ENCODE results near the gene CCL7.

Gene CCL7

DNA sequence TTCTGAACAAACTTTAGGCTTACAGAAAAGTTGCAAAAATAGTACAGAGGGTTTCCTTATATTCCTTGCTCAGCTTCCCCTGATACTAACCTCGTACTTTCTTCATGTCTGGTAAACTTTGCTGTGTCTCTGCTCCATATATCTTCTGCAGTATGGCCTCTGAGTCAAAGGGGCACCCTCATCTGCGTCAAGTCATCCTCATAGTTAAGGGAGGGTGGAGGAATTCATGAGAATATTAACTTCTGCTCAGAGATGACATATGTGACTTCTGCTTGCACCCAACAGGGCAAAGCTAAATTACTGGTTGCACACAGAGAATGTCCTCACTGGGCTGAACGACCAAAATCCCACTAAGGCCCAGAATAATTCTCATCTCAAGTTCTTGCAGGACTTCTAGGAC is 4.3 kb upstream of the CCL7 start:
- TF ChIP-seq SIN3A (IDR thresholded peaks at IDR 0.05; ENCODE audit: borderline replicate concordance, insufficient read depth, low read length) = no peak
- no peak for TF ChIP-seq TAF1 (IDR thresholded peaks at IDR 0.05; ENCODE audit: borderline replicate concordance, insufficient read depth, low read length)
- TF ChIP-seq POLR2AphosphoS5 (IDR thresholded peaks at IDR 0.05; ENCODE audit: low read depth, low read length) = no peak
- TF ChIP-seq REST (IDR thresholded peaks at IDR 0.05; ENCODE audit: insufficient read depth in 1 of 2, low read depth in 2 of 2, low read length in 2 of 2) = no peak
- TF ChIP-seq FOXP2 (optimal IDR thresholded peaks at IDR 0.05; ENCODE audit: borderline replicate concordance, extremely low read depth, extremely low read length, insufficient read depth) = no peak

GRCh38 chr17:34275881-34276280 is 5.9 kb downstream of the CCL7 start:
- TF ChIP-seq REST (IDR thresholded peaks at IDR 0.05; ENCODE audit: insufficient read depth in 1 of 2, low read depth in 2 of 2, low read length in 2 of 2) (no peak), TAF1 (IDR thresholded peaks at IDR 0.05; ENCODE audit: borderline replicate concordance, insufficient read depth, low read length) (no peak), SIN3A (IDR thresholded peaks at IDR 0.05; ENCODE audit: borderline replicate concordance, insufficient read depth, low read length) (peak; percentile 69; the same call in 1 of the 2 replicates), POLR2AphosphoS5 (IDR thresholded peaks at IDR 0.05; ENCODE audit: low read depth, low read length) (no peak), FOXP2 (optimal IDR thresholded peaks at IDR 0.05; ENCODE audit: borderline replicate concordance, extremely low read depth, extremely low read length, insufficient read depth) (no peak)

DNA sequence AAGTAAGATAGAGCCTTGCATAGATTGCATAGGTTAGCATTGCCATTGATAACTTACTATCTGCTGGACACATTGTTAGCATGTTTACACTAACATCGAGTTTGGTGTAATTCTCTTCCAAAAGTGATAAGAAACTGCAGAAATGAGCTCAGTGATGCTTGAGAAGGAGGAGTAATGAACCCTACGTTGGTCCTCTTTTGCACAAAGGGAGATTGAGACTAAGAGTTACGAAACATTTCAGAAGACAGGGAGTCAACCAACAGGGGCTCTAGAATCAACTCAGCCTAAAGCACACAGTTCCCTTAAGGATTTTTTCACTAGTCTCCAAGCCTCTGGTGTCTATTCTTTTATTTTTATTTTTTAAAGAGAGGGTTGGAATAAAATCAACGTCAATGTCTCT is 6.8 kb downstream of the CCL7 start:
- TF ChIP-seq REST (IDR thresholded peaks at IDR 0.05; ENCODE audit: insufficient read depth in 1 of 2, low read depth in 2 of 2, low read length in 2 of 2) = no peak
- no peak for TF ChIP-seq TAF1 (IDR thresholded peaks at IDR 0.05; ENCODE audit: borderline replicate concordance, insufficient read depth, low read length)
- no peak for TF ChIP-seq SIN3A (IDR thresholded peaks at IDR 0.05; ENCODE audit: borderline replicate concordance, insufficient read depth, low read length)
- no peak for TF ChIP-seq POLR2AphosphoS5 (IDR thresholded peaks at IDR 0.05; ENCODE audit: low read depth, low read length)
- TF ChIP-seq FOXP2 (optimal IDR thresholded peaks at IDR 0.05; ENCODE audit: borderline replicate concordance, extremely low read depth, extremely low read length, insufficient read depth) = no peak

- TF ChIP-seq POLR2AphosphoS5 (IDR thresholded peaks at IDR 0.05; ENCODE audit: low read depth, low read length) (no peak), TAF1 (IDR thresholded peaks at IDR 0.05; ENCODE audit: borderline replicate concordance, insufficient read depth, low read length) (no peak), FOXP2 (optimal IDR thresholded peaks at IDR 0.05; ENCODE audit: borderline replicate concordance, extremely low read depth, extremely low read length, insufficient read depth) (no peak), SIN3A (IDR thresholded peaks at IDR 0.05; ENCODE audit: borderline replicate concordance, insufficient read depth, low read length) (no peak), REST (IDR thresholded peaks at IDR 0.05; ENCODE audit: insufficient read depth in 1 of 2, low read depth in 2 of 2, low read length in 2 of 2) (no peak)
Measured at GRCh38 chr17:34283571-34283970, 13.6 kb downstream of the CCL7 start.

DNA sequence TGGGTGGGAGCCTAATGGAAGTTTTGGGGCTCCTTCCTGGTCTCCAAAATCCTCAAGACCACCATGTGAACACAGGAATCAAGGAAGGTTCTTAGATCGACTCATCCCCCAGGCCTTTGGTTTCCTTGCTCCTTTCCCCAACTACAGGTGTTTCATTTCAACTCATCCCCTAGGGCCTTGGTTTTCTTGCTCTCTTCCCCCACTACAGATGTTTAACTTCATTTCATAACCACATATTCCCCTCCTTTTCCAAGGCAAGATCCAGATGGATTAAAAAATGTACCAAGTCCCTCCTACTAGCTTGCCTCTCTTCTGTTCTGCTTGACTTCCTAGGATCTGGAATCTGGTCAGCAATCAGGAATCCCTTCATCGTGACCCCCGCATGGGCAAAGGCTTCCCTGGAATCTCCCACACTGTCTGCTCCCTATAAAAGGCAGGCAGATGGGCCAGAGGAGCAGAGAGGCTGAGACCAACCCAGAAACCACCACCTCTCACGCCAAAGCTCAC is 15.3 kb downstream of the CCL7 start, which contains the start of gene CCL11:
TSS of gene CCL11 (plus strand) at position 457 of the 507 bp plus-strand sequence. CDS start 67 bp downstream, outside the sequence.
- TF ChIP-seq REST (IDR thresholded peaks at IDR 0.05; ENCODE audit: insufficient read depth in 1 of 2, low read depth in 2 of 2, low read length in 2 of 2) (no peak), TAF1 (IDR thresholded peaks at IDR 0.05; ENCODE audit: borderline replicate concordance, insufficient read depth, low read length) (no peak), FOXP2 (optimal IDR thresholded peaks at IDR 0.05; ENCODE audit: borderline replicate concordance, extremely low read depth, extremely low read length, insufficient read depth) (no peak), POLR2AphosphoS5 (IDR thresholded peaks at IDR 0.05; ENCODE audit: low read depth, low read length) (no peak), SIN3A (IDR thresholded peaks at IDR 0.05; ENCODE audit: borderline replicate concordance, insufficient read depth, low read length) (no peak)
